ENCODE measurements around the gene ADAMTS6. TPM values are rescaled to one million over a fixed set of nuclear protein-coding genes. Genes with fewer than 3 reads are reported as not detected.

Gene ADAMTS6
- polyA plus RNA-seq, 3 donors = 0.01 TPM; not detected in 2

DNA sequence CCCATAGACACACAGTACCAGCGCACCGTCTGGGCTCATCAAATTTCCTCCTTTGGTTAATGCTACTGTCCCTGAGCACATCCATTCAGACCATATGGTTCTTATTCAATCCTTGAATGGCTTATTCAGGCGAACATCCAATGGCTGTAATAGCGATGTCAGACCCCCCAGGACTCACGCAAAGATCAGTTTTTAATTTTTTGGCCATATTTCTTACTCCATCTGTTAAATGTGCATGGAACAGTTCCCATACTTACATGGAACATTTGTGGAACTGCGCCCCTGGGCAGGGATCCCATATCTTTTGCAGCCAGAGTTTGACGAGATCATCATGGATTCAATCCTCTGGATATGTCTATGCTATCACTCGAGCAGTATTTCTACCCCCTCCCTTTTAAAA is 213.2 kb downstream of the ADAMTS6 start:
- Histone ChIP-seq H3K4me1 (ENCODE audit: control insufficient read depth in 1 of 2, insufficient read depth in 2 of 2, low read length in 2 of 2) (no peaks in the 10 kb centered on the region), H3K4me2 (replicated peaks; ENCODE audit: extremely low read depth, low read length, poor library complexity, severe bottlenecking) (no peak overlapping the region), H3K27me3 (ENCODE audit: control insufficient read depth in 2 of 2, insufficient read depth in 2 of 2, low read length in 2 of 2) (no peaks in the 10 kb centered on the region), H3K79me2 (ENCODE audit: insufficient read depth, low read length) (no peaks in the 10 kb centered on the region), H3K9me3 (replicated peaks in 1 of 2; ENCODE audit: control insufficient read depth in 1 of 2, insufficient read depth in 1 of 2, low read length in 2 of 2) (no peaks in the 10 kb centered on the region), H4K20me1 (ENCODE audit: insufficient read depth, low read length) (no peaks in the 10 kb centered on the region), H3K9ac (ENCODE audit: insufficient read depth, low read length, poor library complexity, severe bottlenecking) (no peak overlapping the region), H3K36me3 (replicated peaks in 1 of 2; ENCODE audit: control insufficient read depth in 1 of 2, insufficient read depth in 2 of 2, low read length in 2 of 2) (no peaks in the 10 kb centered on the region), H3K4me3 (replicated peaks in 1 of 3; ENCODE audit: low read depth in 2 of 3, low read length in 3 of 3) (no peak overlapping the region), H2AFZ (ENCODE audit: insufficient read depth, low read depth, low read length, poor library complexity, severe bottlenecking) (no peak overlapping the region), H3K27ac (ENCODE audit: low read depth in 1 of 2, low read length in 2 of 2) (no peak overlapping the region)
- H3K36me3 Mint-ChIP-seq = no peaks in the 10 kb centered on the region
- no peak overlapping the region for H3K4me3 Mint-ChIP-seq
- H3K4me1 Mint-ChIP-seq = no peaks in the 10 kb centered on the region
- intact Hi-C loops (cut with micrococcal nuclease) = no loop called here
- no peak overlapping the region for H3K27ac Mint-ChIP-seq
- H3K27me3 Mint-ChIP-seq (ENCODE audit: low read depth in 3 of 3) = peaks cover 0 to 2% (median 0%) of the 10 kb centered on the region in 3 donors
- TF ChIP-seq, protein P1, sequence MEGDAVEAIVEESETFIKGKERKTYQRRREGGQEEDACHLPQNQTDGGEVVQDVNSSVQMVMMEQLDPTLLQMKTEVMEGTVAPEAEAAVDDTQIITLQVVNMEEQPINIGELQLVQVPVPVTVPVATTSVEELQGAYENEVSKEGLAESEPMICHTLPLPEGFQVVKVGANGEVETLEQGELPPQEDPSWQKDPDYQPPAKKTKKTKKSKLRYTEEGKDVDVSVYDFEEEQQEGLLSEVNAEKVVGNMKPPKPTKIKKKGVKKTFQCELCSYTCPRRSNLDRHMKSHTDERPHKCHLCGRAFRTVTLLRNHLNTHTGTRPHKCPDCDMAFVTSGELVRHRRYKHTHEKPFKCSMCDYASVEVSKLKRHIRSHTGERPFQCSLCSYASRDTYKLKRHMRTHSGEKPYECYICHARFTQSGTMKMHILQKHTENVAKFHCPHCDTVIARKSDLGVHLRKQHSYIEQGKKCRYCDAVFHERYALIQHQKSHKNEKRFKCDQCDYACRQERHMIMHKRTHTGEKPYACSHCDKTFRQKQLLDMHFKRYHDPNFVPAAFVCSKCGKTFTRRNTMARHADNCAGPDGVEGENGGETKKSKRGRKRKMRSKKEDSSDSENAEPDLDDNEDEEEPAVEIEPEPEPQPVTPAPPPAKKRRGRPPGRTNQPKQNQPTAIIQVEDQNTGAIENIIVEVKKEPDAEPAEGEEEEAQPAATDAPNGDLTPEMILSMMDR (IDR thresholded peaks at IDR 0.05) = no peak
- no peak for DNase-seq
- H3K9me3 Mint-ChIP-seq = no peaks in the 10 kb centered on the region
- WGBS (ENCODE audit: insufficient coverage) = 90% methylated on average over 4 of the region's 8 CpGs

GRCh38 chr5:65264420-65264819 is 217.3 kb downstream of the ADAMTS6 start:
- Mint-ChIP-seq H3K27ac (no peak overlapping the region), H3K36me3 (no peaks in the 10 kb centered on the region), H3K4me3 (no peak overlapping the region), H3K27me3 (ENCODE audit: low read depth in 3 of 3) (no peaks in the 10 kb centered on the region), H3K4me1 (peaks cover 4% of the 10 kb centered on the region), H3K9me3 (peaks cover 0 to under 1% (median 0%) of the 10 kb centered on the region in 7 donors)
- H3K9me3 ChIP-seq (replicated peaks in 1 of 2; ENCODE audit: control insufficient read depth in 1 of 2, insufficient read depth in 1 of 2, low read length in 2 of 2) = no peaks in the 10 kb centered on the region
- no peak overlapping the region for H2AFZ ChIP-seq (ENCODE audit: insufficient read depth, low read depth, low read length, poor library complexity, severe bottlenecking)
- no CpG with 5 or more reads among the region's 1 CpG for WGBS (ENCODE audit: insufficient coverage)
- intact Hi-C loops (cut with micrococcal nuclease) = no loop called here
- no peaks in the 10 kb centered on the region for H3K27me3 ChIP-seq (ENCODE audit: control insufficient read depth in 2 of 2, insufficient read depth in 2 of 2, low read length in 2 of 2)
- no peaks in the 10 kb centered on the region for H3K36me3 ChIP-seq (replicated peaks in 1 of 2; ENCODE audit: control insufficient read depth in 1 of 2, insufficient read depth in 2 of 2, low read length in 2 of 2)
- H3K79me2 ChIP-seq (ENCODE audit: insufficient read depth, low read length) = no peaks in the 10 kb centered on the region
- no peaks in the 10 kb centered on the region for H4K20me1 ChIP-seq (ENCODE audit: insufficient read depth, low read length)
- no peak for DNase-seq
- no peak overlapping the region for H3K9ac ChIP-seq (ENCODE audit: insufficient read depth, low read length, poor library complexity, severe bottlenecking)
- H3K27ac ChIP-seq (ENCODE audit: low read depth in 1 of 2, low read length in 2 of 2) = no peak overlapping the region
- H3K4me3 ChIP-seq (replicated peaks in 1 of 3; ENCODE audit: low read depth in 2 of 3, low read length in 3 of 3) = no peak overlapping the region
- H3K4me2 ChIP-seq (replicated peaks; ENCODE audit: extremely low read depth, low read length, poor library complexity, severe bottlenecking) = no peak overlapping the region
- no peaks in the 10 kb centered on the region for H3K4me1 ChIP-seq (ENCODE audit: control insufficient read depth in 1 of 2, insufficient read depth in 2 of 2, low read length in 2 of 2)
- TF ChIP-seq, protein P1 (IDR thresholded peaks at IDR 0.05) = no peak

Data from CD14-positive monocyte (primary cell).